Adrenal gland (tissue), 12 donors: ENCODE measurements around the gene SP8. TPM values are rescaled to one million over a fixed set of nuclear protein-coding genes. Genes with fewer than 3 reads are reported as not detected.

ENCODE experiments used
- DNase-seq, 7 donors: peaks; one replicate each; pipeline ENCODE4 v3.0.0-alpha.2; 2019 to 2020
- H3K27ac ChIP-seq, 5 donors: fragments of 200-600 bp; sonication (generic) in 4 of 5; 1 replicate in 3 of 5; 2 replicates in 2 of 5; pipeline versions ENCODE4 v1.5.1 to v1.8.0; 2016 to 2020; ENCODE audit warnings: mild to moderate bottlenecking in 1 of 5
- H3K27me3 ChIP-seq: fragments of 200-600 bp; 2 replicates; pipeline ENCODE4 v1.8.0; 2021
- H3K36me3 ChIP-seq, 2 donors: fragments of 200-600 bp; replicated peaks in 1 of 2; 1 replicate in 1 of 2; 2 replicates in 1 of 2; pipeline versions ENCODE4 v1.5.1 to v1.8.0; 2018 to 2022
- H3K4me1 ChIP-seq, 2 donors: fragments of 200-600 bp; replicated peaks in 1 of 2; 1 replicate in 1 of 2; 2 replicates in 1 of 2; pipeline versions ENCODE4 v1.5.1 to v1.8.0; 2018 to 2021
- H3K4me3 ChIP-seq, 4 donors: fragments of 200-600 bp; sonication (generic) in 3 of 4; one replicate each; pipeline ENCODE4 v1.5.1; 2016 to 2018
- H3K9me3 ChIP-seq, 3 donors: fragments of 200-600 bp; sonication (generic) in 1 of 3; replicated peaks in 1 of 3; 1 replicate in 2 of 3; 2 replicates in 1 of 3; pipeline versions ENCODE4 v1.5.1 to v1.8.0; 2016 to 2021
- POLR2A ChIP-seq, 2 donors: fragments of 450-650 bp; IDR thresholded peaks; one replicate each; pipeline ENCODE4 v1.6.1; 2017; ENCODE audit warnings: antibody characterized with exemption in 2 of 2, mild to moderate bottlenecking in 2 of 2, moderate library complexity in 1 of 2
- WGBS, 4 donors: extraction: QIAGEN DNeasy Blood & Tissue Kit in 2 of 4; methylation state at CpG; one replicate each; pipeline versions ENCODE4 v1.1.5 to v1.1.7; 2013 to 2017; 5-methylcytosine and 5-hydroxymethylcytosine counted together
- intact Hi-C, 2 donors: fragments of 100-400 bp; cut with DNase I; formaldehyde crosslinking; loops; one replicate each; pipeline versions ENCODE4 v1.14.1 to v1.15.0; 2022 to 2023
- polyA plus RNA-seq, 3 donors: library from polyadenylated mRNA; stranded (reverse); fragments of 200-250 nt in 2 of 3; fragments of 350-450 nt in 1 of 3; fragmentation: Illumina TruSeq in 1 of 3; extraction: RNeasy Lipid Tissue Mini Kit (QIAGEN cat#74804) in 1 of 3; gene quantifications; one replicate each; pipeline ENCODE4 v1.2.3, GENCODE V29; 2013 to 2014
- total RNA-seq, 9 donors: library from RNA; depleted of rRNA in 4 of 9; stranded (reverse); fragments of >200 nt in 4 of 9; fragments of 120-200 nt in 1 of 9; fragmentation: NEBNext Ultra II Directional in 1 of 9; extraction: Animal tissue kit (Norgen Biotek cat#: 25700) in 1 of 9; gene quantifications; one replicate each; pipeline versions ENCODE4 v1.1.0 to v1.2.4, GENCODE V29; 2013 to 2023
- TF ChIP-seq, protein P1 (sequence below), 6 experiments: fragments of 450-650 bp in 4 of 6; fragments of 200-600 bp in 2 of 6; sonication (generic) in 1 of 6; IDR thresholded peaks; 1 replicate in 5 of 6; 2 replicates in 1 of 6; pipeline versions ENCODE4 v1.5.1 to v1.8.0; 2016 to 2021; ENCODE audit warnings: antibody characterized with exemption in 6 of 6, mild to moderate bottlenecking in 2 of 6, moderate library complexity in 1 of 6
- donor health status: healthy with polysubstance abuse.
- donor health status: Bipolar disorder and iron deficiency.
- donor health status: DM: yes; HTN: yes; CAD: no.
- donor health status: DM: no; HTN: no; CAD: no.
- donor health status: DM: no; HTN: no; CAD: no.
- donor health status: DM: yes; HTN: yes; CAD: no.

SP8 gene
- total and polyA plus RNA-seq, 12 donors = not detected

DNA sequence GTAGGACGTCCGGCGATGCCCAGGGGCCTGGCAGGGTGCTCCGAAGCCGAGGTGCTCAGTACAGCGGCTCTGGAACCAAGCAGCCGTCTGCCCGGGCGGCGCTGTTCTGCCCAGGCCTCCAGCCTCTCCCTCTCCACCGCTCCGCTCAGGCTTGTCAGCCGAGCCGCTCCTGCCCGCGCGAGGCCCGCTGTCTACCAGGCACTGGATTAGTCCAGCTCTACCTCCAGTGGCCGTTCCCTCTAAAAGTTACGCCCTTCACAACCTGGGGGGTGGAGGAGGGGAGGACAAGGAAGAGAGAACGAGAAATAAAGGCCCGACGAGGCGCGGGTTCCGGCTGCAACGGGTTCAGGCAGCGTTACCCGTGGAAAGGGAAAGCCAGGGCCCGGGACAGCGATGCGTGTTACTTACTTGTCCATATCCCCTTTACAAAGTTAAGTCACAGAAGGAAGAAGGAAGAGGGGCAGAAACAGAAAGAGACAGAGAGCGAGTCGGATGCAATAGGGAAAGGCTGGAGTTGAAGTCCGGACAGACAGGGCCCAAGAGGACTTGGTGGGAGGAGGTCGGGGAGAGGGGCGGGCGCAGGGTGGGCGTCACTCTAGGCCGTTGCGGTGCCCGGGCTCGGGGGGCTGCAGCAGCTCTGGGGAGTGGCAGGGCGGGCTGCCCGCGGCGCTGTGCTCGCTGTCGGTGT is 2.8 kb downstream of the SP8 start:
- 4 to 7% (median 5%) methylated on average over 26 to 49 of the region's 49 CpGs for WGBS, 4 donors
- Histone ChIP-seq H3K36me3 (no peaks in the 10 kb centered on the region), H3K27ac (no peak overlapping the region), H3K4me3 (peak overlapping the region in 1 of 4 donors; percentile 36), H3K4me1 (peaks cover 5 to 20% of the 10 kb centered on the region in 2 donors), H3K27me3 (peaks cover 98% of the 10 kb centered on the region), H3K9me3 (no peaks in the 10 kb centered on the region)
- no peak for TF ChIP-seq POLR2A (IDR thresholded peaks at IDR 0.05)
- TF ChIP-seq, protein P1, sequence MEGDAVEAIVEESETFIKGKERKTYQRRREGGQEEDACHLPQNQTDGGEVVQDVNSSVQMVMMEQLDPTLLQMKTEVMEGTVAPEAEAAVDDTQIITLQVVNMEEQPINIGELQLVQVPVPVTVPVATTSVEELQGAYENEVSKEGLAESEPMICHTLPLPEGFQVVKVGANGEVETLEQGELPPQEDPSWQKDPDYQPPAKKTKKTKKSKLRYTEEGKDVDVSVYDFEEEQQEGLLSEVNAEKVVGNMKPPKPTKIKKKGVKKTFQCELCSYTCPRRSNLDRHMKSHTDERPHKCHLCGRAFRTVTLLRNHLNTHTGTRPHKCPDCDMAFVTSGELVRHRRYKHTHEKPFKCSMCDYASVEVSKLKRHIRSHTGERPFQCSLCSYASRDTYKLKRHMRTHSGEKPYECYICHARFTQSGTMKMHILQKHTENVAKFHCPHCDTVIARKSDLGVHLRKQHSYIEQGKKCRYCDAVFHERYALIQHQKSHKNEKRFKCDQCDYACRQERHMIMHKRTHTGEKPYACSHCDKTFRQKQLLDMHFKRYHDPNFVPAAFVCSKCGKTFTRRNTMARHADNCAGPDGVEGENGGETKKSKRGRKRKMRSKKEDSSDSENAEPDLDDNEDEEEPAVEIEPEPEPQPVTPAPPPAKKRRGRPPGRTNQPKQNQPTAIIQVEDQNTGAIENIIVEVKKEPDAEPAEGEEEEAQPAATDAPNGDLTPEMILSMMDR (IDR thresholded peaks at IDR 0.05) = no peak
- DNase-seq = no peak
- intact Hi-C loops = loop anchor here in 1 of 2 donors (10.0 kb wide), 1 partner anchor 721 kb away; no protein-coding TSS in a partner anchor

DNA sequence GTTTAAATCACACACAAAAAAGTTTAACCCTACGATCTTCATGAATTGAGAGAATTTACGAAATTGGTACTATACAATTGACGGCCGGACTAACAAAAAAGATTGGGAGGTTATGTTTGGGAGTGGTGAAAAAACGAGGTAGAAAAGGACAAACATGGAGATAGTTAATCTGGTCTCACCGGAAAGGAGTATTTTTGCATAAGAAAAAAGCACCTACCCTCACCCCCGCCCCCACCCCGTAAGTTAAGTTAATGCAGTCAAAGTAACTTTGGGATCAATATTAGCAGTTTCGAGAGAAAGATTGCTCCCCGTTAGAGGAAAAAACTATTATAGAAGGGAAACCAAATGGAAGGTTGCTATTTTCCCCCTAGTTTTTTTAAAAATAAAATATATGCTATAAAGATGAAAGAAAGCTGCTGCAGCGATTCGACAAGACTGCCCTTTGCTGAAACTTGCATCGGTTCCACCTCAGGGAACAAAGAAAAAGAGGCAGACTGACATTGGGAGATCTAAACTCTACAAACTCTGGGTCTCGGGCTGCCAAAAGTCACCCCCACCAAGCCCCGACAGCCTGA is 3.5 kb downstream of the SP8 start:
- Histone ChIP-seq H3K4me3 (no peak overlapping the region), H3K4me1 (peaks cover 5 to 23% of the 10 kb centered on the region in 2 donors), H3K27ac (no peak overlapping the region), H3K36me3 (no peaks in the 10 kb centered on the region), H3K27me3 (peaks cover 98% of the 10 kb centered on the region), H3K9me3 (no peaks in the 10 kb centered on the region)
- intact Hi-C loops = loop anchor here in 1 of 2 donors (10.0 kb wide), 1 partner anchor 722 kb away; no protein-coding TSS in a partner anchor
- no peak for DNase-seq
- no peak for TF ChIP-seq POLR2A (IDR thresholded peaks at IDR 0.05)
- TF ChIP-seq, protein P1 (IDR thresholded peaks at IDR 0.05) = no peak
- WGBS, 4 donors = 16 to 21% (median 19%) methylated on average over 15 of the region's 15 CpGs

DNA sequence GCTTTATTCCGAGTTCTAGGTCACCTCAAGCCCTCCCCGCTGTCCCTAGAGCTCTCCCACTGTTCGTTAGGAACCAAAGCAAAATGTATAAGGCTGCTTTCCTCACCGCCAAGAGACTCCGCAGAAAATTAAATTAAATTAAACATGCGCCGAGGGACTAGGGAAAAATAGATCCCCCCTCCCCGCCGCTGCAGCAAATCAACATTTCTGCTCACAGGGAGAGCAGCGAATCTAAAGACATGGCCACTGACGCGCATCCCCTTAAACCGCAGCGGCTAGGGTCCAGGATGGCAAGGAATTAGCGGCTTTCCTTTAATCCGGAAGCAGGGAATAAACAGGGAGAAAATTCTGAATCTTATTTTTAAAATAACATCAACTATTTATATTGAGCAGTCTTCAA is 7.6 kb downstream of the SP8 start:
- Histone ChIP-seq H3K27ac (no peak overlapping the region), H3K36me3 (no peaks in the 10 kb centered on the region), H3K4me3 (no peak overlapping the region), H3K9me3 (no peaks in the 10 kb centered on the region), H3K27me3 (peaks cover 97% of the 10 kb centered on the region), H3K4me1 (peaks cover 0 to 11% of the 10 kb centered on the region in 2 donors)
- intact Hi-C loops = loop anchor here in 1 of 2 donors (10.0 kb wide), 1 partner anchor 476 kb away; no protein-coding TSS in a partner anchor
- no peak for DNase-seq
- TF ChIP-seq, protein P1 (IDR thresholded peaks at IDR 0.05) = no peak
- 22 to 24% (median 23%) methylated on average over 16 of the region's 16 CpGs for WGBS, 4 donors

DNA sequence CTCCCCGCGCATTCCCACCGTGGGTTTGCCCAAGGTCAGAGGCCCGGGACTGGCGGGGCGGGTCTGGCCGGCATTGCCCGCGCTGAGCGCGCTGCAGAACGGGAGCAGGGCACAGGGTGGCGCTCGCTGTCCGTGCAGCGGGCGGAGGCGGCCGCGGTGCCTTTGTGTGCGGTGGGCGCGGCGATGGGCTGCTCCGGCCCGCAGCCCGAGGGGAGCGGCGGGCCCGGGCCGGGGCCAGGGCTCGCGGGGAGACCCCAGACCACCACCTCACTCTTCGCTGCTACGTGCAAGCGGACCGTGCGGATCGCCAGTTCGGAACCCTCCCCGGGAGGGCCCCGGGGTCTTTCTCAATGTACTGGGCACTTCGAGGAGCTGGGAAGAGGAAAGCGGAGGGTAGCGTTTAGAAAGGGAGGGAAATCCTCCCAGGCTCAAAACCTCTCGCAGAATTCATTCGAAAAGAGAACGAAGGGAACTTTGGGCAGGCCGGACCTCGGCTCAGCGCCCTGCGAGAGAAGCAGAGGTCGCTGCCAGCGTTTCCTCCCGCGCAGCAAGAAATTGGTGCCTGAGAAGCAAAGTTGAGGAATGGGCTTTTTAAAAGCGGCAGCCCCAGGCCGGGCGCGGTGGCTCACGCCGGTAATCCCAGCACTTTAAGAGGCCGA is 8.5 kb downstream of the SP8 start:
- peak in 1 of 7 donors; percentile 23 for DNase-seq
- WGBS, 4 donors = 1 to 3% (median 2%) methylated on average over 17 to 63 of the region's 63 CpGs
- no peak for TF ChIP-seq POLR2A (IDR thresholded peaks at IDR 0.05)
- TF ChIP-seq, protein P1 (IDR thresholded peaks at IDR 0.05) = peak in 4 of 6 experiments; percentile 19 to 68 (median 45)
- Histone ChIP-seq H3K27me3 (peaks cover 98% of the 10 kb centered on the region), H3K4me1 (peaks cover 0 to 11% of the 10 kb centered on the region in 2 donors), H3K9me3 (no peaks in the 10 kb centered on the region), H3K36me3 (no peaks in the 10 kb centered on the region), H3K4me3 (peak overlapping the region in 1 of 4 donors; percentile 40), H3K27ac (no peak overlapping the region)
- intact Hi-C loops = loop anchor here in 1 of 2 donors (10.0 kb wide), 1 partner anchor 477 kb away; no protein-coding TSS in a partner anchor
